HG03378 (cell line): Measurements from ENCODE around the gene URI1.

ENCODE experiments used
- ATAC-seq: cut with Tn5 transposase; IDR thresholded peaks from one replicate; pipeline ENCODE4 v1.9.1; 2021; ENCODE audit warnings: mild to moderate bottlenecking, moderate library complexity; ENCODE audit not compliant: unreplicated experiment

The URI1 gene

GRCh38 chr19:30052122-30053075, 110.4 kb downstream of the URI1 start:
- ATAC-seq: no peak

- no peak for ATAC-seq
Observed at GRCh38 chr19:30053558-30053957, 111.5 kb downstream of the URI1 start.

- no peak for ATAC-seq
Observed at GRCh38 chr19:30054210-30054609, 112.2 kb downstream of the URI1 start.

GRCh38 chr19:30056580-30056979, 114.5 kb downstream of the URI1 start:
- ATAC-seq: no peak

- ATAC-seq: no peak
Observed at GRCh38 chr19:30059741-30060457, 117.9 kb downstream of the URI1 start.

GRCh38 chr19:30060531-30061222, 118.6 kb downstream of the URI1 start:
- ATAC-seq: no peak

GRCh38 chr19:30061223-30062064, 119.4 kb downstream of the URI1 start:
- ATAC-seq: no peak

- ATAC-seq: no peak
Observed at GRCh38 chr19:30062065-30062906, 120.2 kb downstream of the URI1 start.

- ATAC-seq: no peak
Observed at GRCh38 chr19:30062907-30063649, 121.0 kb downstream of the URI1 start.

GRCh38 chr19:30063650-30064347, 121.8 kb downstream of the URI1 start:
- no peak for ATAC-seq

GRCh38 chr19:30064348-30064699, 122.3 kb downstream of the URI1 start:
- no peak for ATAC-seq

- ATAC-seq: no peak
Observed at GRCh38 chr19:30064771-30065494, 122.9 kb downstream of the URI1 start.

GRCh38 chr19:30065680-30066606, 123.9 kb downstream of the URI1 start:
- ATAC-seq: no peak
